ENCODE data around the gene DGCR6L.
"Not testable (repeated sequence)": the region's sequence is repeated elsewhere in the genome, so short reads cannot be mapped to it uniquely, and the experiment has no call there.

DNA sequence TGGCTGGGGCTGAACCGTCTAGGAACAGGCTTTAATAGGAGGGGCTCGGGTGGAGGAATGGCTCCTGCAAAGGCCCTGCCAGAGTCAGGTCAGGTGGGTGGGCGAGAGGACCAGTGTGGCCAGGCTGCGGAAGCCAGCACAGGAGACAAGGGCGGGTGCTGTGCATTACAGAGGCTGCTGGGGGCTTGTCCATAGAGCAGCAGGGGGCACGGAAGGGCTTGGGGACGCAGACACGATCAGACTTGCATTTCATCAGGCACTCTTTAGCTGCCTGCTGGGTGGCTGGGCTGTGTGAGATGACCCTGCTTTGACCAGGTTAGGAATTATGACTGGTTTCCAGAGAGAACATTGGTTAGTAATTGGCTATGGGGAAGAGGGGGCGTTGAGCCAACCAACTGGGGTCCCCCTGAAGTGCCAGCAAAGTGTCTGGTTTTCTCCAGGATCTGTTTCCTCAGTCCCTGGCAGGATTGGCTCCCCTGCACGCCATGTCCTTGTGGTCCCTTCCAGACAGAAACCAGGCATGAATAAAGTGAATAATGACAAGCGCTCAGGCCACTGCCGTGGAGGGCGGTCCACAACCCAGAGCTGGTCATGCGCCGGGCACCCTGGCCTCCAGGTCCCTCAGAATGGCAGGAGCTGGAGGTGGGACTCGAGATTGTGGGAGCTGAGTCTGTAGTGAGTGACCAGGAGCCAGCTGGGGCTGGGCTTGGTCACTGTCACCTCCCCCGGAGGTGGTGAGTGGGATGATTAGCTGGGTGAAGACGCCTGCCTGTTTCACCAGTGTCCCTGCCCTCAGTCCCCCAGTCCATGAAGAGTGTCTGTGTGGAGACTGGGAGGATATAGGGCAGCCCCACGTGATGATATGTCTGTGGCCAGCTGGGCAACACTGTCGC lies 1.0 kb upstream of the DGCR6L start:
- TF ChIP-seq, protein P1, sequence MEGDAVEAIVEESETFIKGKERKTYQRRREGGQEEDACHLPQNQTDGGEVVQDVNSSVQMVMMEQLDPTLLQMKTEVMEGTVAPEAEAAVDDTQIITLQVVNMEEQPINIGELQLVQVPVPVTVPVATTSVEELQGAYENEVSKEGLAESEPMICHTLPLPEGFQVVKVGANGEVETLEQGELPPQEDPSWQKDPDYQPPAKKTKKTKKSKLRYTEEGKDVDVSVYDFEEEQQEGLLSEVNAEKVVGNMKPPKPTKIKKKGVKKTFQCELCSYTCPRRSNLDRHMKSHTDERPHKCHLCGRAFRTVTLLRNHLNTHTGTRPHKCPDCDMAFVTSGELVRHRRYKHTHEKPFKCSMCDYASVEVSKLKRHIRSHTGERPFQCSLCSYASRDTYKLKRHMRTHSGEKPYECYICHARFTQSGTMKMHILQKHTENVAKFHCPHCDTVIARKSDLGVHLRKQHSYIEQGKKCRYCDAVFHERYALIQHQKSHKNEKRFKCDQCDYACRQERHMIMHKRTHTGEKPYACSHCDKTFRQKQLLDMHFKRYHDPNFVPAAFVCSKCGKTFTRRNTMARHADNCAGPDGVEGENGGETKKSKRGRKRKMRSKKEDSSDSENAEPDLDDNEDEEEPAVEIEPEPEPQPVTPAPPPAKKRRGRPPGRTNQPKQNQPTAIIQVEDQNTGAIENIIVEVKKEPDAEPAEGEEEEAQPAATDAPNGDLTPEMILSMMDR (IDR thresholded peaks at IDR 0.05), result not testable (repeated sequence)
- not testable (repeated sequence) for TF ChIP-seq CHD2 (IDR thresholded peaks at IDR 0.05; ENCODE audit: low read length, partially characterized antibody); PHF8 (IDR thresholded peaks at IDR 0.05; ENCODE audit: borderline replicate concordance, low read depth); RFX5 (IDR thresholded peaks at IDR 0.05); JUNB (IDR thresholded peaks at IDR 0.05); POLR2A (IDR thresholded peaks at IDR 0.05; ENCODE audit: low read length); MYC (IDR thresholded peaks at IDR 0.05; ENCODE audit: borderline replicate concordance, low read length); TFCP2L1 (CRISPR knock-in tag; IDR thresholded peaks at IDR 0.05); BHLHE40 (IDR thresholded peaks at IDR 0.05; ENCODE audit: low read depth, low read length); CBX2 (IDR thresholded peaks at IDR 0.05; ENCODE audit: borderline replicate concordance, low read depth); NR3C1 (IDR thresholded peaks at IDR 0.05)
- TF ChIP-seq, protein P2, sequence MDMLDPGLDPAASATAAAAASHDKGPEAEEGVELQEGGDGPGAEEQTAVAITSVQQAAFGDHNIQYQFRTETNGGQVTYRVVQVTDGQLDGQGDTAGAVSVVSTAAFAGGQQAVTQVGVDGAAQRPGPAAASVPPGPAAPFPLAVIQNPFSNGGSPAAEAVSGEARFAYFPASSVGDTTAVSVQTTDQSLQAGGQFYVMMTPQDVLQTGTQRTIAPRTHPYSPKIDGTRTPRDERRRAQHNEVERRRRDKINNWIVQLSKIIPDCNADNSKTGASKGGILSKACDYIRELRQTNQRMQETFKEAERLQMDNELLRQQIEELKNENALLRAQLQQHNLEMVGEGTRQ (IDR thresholded peaks at IDR 0.05), result not testable (repeated sequence)
